Activated CD4-positive, alpha-beta memory T cell treated with anti-CD3 and anti-CD28 coated beads, Interleukin-2, amount 10 ng/mL, durations not matched to agents 7 days and 5 days (primary cell): ENCODE results near the gene MRPS26. TPM values are rescaled to one million over a fixed set of nuclear protein-coding genes. Genes with fewer than 3 reads are reported as not detected.
A peak's percentile ranks its signal among the peaks of the same experiment; 100 is the strongest.
"Not testable (repeated sequence)": the region's sequence is repeated elsewhere in the genome, so short reads cannot be mapped to it uniquely, and the experiment has no call there.

Experiments
- CTCF ChIA-PET: fragments of 350-600 bp; sonication (Branson Sonifier 250); formaldehyde crosslinking; loops from one replicate; lab custom pipeline; 2021; ENCODE audit warnings: antibody characterized with exemption, inconsistent platforms; lab: Charles Lee
- POLR2A ChIA-PET: fragments of 350-600 bp; sonication (Branson Sonifier 250); formaldehyde crosslinking; loops from one replicate; lab custom pipeline; 2021; ENCODE audit warnings: antibody characterized with exemption; lab: Charles Lee
- DNase-seq: peaks from one replicate; pipeline ENCODE4 v3.0.0-alpha.2; 2020
- H3K27ac Mint-ChIP-seq: one replicate; pipeline ENCODE4 v1.8.0; 2021; ENCODE audit warnings: mild to moderate bottlenecking, mixed read lengths
- H3K27me3 Mint-ChIP-seq: one replicate; pipeline ENCODE4 v1.8.0; 2021; ENCODE audit warnings: mixed read lengths
- H3K36me3 Mint-ChIP-seq: one replicate; pipeline ENCODE4 v1.8.0; 2021; ENCODE audit warnings: low read depth, mixed read lengths
- H3K4me1 Mint-ChIP-seq: one replicate; pipeline ENCODE4 v1.8.0; 2021; ENCODE audit warnings: mixed read lengths
- H3K4me3 Mint-ChIP-seq: one replicate; pipeline ENCODE4 v1.8.0; 2021; ENCODE audit warnings: mild to moderate bottlenecking, mixed read lengths
- H3K9me3 Mint-ChIP-seq: one replicate; pipeline ENCODE4 v1.8.0; 2021; ENCODE audit warnings: mixed read lengths
- total RNA-seq, 2 experiments: library from RNA; stranded (reverse); gene quantifications; one replicate each; pipeline ENCODE4 v1.2.3, GENCODE V29; 2021

MRPS26 gene
- total RNA-seq, 2 experiments from 2014 or later = 33.7 to 35.3 TPM

DNA sequence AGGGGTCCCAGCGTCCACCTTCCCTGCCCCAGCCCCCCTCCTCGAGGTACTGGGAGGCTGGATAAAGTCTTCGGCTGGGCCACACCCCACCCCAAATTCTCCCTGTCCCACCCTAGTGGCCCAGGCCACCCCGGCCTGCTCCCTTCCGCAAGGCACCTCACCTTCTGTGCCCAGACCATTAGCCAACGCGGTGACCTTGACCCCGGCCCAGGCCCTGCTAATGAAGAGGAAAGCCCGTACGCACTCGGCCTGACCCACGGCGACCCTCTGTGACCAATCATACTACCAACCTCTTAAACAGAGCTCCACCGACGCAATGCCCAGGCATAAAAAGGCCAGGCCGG lies 25.4 kb downstream of the MRPS26 start:
- H3K36me3 Mint-ChIP-seq = no peaks in the 10 kb centered on the region
- POLR2A ChIA-PET = no interaction called here
- CTCF ChIA-PET = interaction anchor here (1.4 kb wide), 1 partner anchor 45 kb away, joined by 5 read pairs; no protein-coding TSS in a partner anchor
- no peak overlapping the region for H3K27ac Mint-ChIP-seq
- peak overlapping the region; percentile 57 for H3K4me3 Mint-ChIP-seq
- peaks cover 15% of the 10 kb centered on the region for H3K27me3 Mint-ChIP-seq
- no peak for DNase-seq
- no peaks in the 10 kb centered on the region for H3K9me3 Mint-ChIP-seq
- H3K4me1 Mint-ChIP-seq = peaks cover 28% of the 10 kb centered on the region

GRCh38 chr20:3071610-3072529 lies 26.0 kb downstream of the MRPS26 start, which contains the start of gene OXT:
Gene OXT (plus strand): TSS chr20:3071620. CDS start chr20:3071656, 36 bp downstream.
- Mint-ChIP-seq H3K36me3 (no peaks in the 10 kb centered on the region), H3K4me1 (peaks cover 31% of the 10 kb centered on the region), H3K27me3 (peaks cover 15% of the 10 kb centered on the region), H3K9me3 (no peaks in the 10 kb centered on the region), H3K27ac (no peak within 1 kb of the TSS), H3K4me3 (peak within 1 kb of the TSS; percentile 57)
- POLR2A ChIA-PET = interaction anchor here (1.2 to 1.6 kb wide), 2 partner anchors 22 to 30 kb away, joined by 3 to 4 read pairs; no protein-coding TSS in a partner anchor
- CTCF ChIA-PET = interaction anchor here (0.5 to 2.3 kb wide), 2 partner anchors 17 to 18 kb away, joined by 3 to 10 read pairs; no protein-coding TSS in a partner anchor
- DNase-seq = peak; percentile 70

DNA sequence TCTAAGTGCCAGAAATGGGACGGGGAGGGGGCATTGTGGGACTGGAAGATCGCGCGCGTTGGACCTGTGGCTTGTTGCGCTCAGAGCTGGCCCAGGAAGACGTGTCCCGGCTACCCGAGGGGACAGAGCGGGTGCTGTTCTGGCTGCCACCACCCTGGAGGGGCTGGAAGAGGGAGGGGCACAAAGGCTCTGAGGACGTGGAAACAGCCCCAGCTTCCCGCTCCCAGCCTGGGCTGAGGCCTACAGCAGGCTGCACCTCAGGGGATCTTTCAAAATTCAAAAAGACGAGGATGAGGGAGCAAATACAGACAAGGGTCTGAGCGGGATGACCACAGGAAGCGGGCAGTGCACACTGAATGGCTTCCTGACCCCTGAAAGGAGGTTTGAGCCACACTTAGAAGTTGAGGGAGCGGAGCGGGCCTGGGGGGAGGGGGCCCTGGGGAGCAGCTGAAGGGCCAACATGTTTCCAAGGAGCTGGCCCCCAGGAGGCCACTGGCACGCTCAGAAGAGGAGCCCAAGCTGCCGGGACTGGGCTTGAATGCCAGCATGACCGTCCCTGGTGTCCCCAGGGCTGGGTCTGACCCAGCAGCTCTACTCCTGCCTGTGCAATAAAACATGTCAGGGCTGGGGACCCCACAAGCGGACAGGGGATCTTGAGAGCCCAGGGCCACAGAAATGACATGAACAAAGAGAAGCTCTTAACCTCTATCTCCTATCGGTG lies 26.8 kb downstream of the MRPS26 start:
- Mint-ChIP-seq H3K27ac (no peak overlapping the region), H3K4me3 (peak overlapping the region; percentile 57), H3K27me3 (peaks cover 16% of the 10 kb centered on the region), H3K9me3 (peaks cover 1% of the 10 kb centered on the region), H3K36me3 (peaks cover 1% of the 10 kb centered on the region), H3K4me1 (peaks cover 37% of the 10 kb centered on the region)
- CTCF ChIA-PET = interaction anchor here (0.5 to 2.3 kb wide), 2 partner anchors 18 to 19 kb away, joined by 3 to 10 read pairs; no protein-coding TSS in a partner anchor
- no peak for DNase-seq
- POLR2A ChIA-PET = interaction anchor here (1.1 to 1.6 kb wide), 3 partner anchors 23 to 151 kb away, joined by 3 to 4 read pairs (median 3); no protein-coding TSS in a partner anchor

DNA sequence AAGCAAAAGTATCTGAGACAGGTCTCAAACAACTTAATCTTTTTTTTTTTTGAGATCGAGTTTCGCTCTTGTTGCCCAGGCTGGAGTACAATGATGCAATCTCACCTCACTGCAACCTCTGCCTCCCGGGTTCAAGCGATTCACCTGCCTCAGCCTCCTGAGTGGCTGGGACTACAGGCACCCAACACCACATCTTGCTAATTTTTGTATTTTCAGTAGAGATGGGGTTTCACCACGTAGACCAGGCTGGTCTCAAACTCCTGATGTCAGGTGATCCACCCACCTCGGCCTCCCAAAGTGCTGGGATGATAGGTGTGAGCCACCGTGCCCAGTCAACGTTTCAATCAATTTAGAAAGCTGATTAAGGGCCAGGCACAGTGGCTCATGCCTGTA lies 27.4 kb downstream of the MRPS26 start:
- not testable (repeated sequence) for H3K4me3 Mint-ChIP-seq, H3K36me3 Mint-ChIP-seq, DNase-seq, H3K9me3 Mint-ChIP-seq, H3K27ac Mint-ChIP-seq
- peaks cover 40% of the 10 kb centered on the region for H3K4me1 Mint-ChIP-seq
- ChIA-PET POLR2A (interaction anchor here (0.7 to 1.6 kb wide), 3 partner anchors 28 to 151 kb away, joined by 3 to 4 read pairs (median 3); no protein-coding TSS in a partner anchor), CTCF (interaction anchor here (2.3 kb wide), 1 partner anchor 20 kb away, joined by 10 read pairs; no protein-coding TSS in a partner anchor)
- H3K27me3 Mint-ChIP-seq = peaks cover 19% of the 10 kb centered on the region

DNA sequence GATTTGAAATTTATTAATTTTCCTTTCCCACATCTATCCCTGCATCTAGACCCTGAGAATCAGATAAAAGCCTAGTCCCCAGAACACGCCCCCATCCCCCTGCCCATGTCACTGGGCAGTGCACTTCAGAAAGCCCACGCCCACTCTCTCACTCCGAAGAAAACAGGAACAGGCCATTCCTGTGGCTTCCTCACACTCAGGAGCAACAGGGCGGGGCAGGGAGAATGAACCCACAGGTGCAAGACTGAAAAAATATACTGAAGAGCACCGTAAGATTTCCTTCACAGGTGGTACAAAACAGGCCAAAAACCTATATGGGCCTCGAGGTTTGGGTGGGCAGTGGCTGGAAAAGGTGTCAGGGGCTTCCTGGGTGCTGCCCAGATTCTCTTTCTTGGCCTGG lies 29.0 kb downstream of the MRPS26 start:
- no peak overlapping the region for H3K4me3 Mint-ChIP-seq
- H3K36me3 Mint-ChIP-seq = peaks cover 5% of the 10 kb centered on the region
- DNase-seq = no peak
- H3K4me1 Mint-ChIP-seq = peaks cover 40% of the 10 kb centered on the region
- ChIA-PET POLR2A (no interaction called here), CTCF (no interaction called here)
- peaks cover 26% of the 10 kb centered on the region for H3K27me3 Mint-ChIP-seq
- H3K9me3 Mint-ChIP-seq = peaks cover 5% of the 10 kb centered on the region
- no peak overlapping the region for H3K27ac Mint-ChIP-seq

DNA sequence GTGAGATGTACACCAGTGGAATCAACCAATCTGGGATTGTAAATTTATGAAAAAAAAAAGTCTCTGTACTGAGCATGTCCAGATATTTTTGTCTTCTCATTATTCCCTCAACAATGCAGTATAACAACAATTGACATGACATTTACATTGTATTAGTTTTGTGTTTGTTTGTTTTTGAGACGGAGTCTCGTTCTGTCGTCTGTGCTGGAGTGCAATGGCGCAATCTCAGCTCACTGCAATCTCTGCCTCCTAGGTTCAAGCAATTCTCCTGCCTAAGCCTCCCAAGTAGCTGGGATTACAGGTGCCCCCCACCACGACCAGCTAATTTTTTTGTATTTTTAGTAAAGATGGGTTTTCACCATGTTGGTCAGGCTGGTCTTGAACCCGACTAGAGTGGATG lies 29.5 kb downstream of the MRPS26 start:
- CTCF ChIA-PET, DNase-seq, H3K36me3 Mint-ChIP-seq, POLR2A ChIA-PET, H3K9me3 Mint-ChIP-seq, H3K4me3 Mint-ChIP-seq, H3K27ac Mint-ChIP-seq: not testable (repeated sequence)
- Mint-ChIP-seq H3K27me3 (peaks cover 31% of the 10 kb centered on the region), H3K4me1 (peaks cover 40% of the 10 kb centered on the region)

DNA sequence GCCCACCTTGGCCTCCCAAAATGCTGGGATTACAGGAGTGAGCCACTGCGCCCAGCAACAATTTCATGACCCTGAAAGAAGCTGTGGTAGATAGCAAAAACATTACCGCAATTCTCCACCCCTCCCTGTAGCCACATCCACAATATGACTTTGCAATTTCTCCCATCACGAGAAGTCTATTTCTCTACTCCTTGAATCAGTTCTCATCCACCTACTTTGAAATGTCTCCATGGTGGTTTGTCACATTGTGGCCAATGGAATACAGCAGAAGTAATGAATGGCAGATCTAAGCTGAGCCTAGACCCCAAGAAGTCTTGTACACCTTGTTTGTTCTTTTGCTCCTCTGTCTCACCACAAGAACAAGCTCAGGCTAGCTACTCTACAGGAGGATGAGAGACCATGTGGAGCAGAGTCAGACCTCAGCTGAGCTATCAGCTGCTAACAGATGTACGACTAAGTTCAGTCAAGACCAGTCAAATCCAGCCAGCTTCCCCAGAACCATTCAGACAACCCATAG lies 31.8 kb downstream of the MRPS26 start:
- Mint-ChIP-seq H3K36me3 (peaks cover 5% of the 10 kb centered on the region), H3K4me3 (no peak overlapping the region), H3K9me3 (peaks cover 5% of the 10 kb centered on the region), H3K27ac (peak overlapping the region; percentile 64), H3K27me3 (peaks cover 42% of the 10 kb centered on the region), H3K4me1 (peaks cover 34% of the 10 kb centered on the region)
- POLR2A ChIA-PET = interaction anchor here (0.6 to 1.2 kb wide), 7 partner anchors 8 to 226 kb away, joined by 3 to 7 read pairs (median 3); partner anchors contain the start of genes FASTKD5 and UBOX5
- CTCF ChIA-PET = interaction anchor here (0.8 to 1.6 kb wide), 10 partner anchors 8 to 80 kb away, joined by 3 to 17 read pairs (median 5); no protein-coding TSS in a partner anchor
- peak; percentile 33 for DNase-seq

DNA sequence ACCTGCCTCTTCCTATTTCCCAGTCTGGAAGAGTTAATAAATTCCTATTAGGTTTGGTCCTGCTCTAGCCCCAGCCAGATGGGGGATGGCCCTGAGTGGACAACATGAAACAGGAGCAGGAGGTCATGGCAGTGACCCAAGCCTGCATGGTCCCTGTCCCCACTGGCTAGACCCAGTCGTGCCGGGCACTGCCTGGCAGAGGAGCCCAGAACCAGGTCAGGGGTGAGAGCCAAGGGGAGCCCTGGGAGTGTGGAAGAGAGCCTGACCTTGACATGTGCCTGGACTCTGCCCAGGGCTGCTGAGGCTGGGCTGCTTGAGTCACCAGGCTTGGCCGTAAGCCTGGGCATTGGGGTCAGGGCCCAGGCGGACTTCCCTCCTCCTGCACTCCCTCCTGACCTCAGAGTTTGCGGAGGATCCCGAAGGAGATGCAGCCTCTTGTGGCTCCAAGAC lies 35.1 kb downstream of the MRPS26 start:
- H3K36me3 Mint-ChIP-seq = peaks cover 5% of the 10 kb centered on the region
- H3K4me1 Mint-ChIP-seq = peaks cover 23% of the 10 kb centered on the region
- H3K4me3 Mint-ChIP-seq = no peak overlapping the region
- ChIA-PET POLR2A (no interaction called here), CTCF (no interaction called here)
- peaks cover 5% of the 10 kb centered on the region for H3K9me3 Mint-ChIP-seq
- H3K27ac Mint-ChIP-seq = no peak overlapping the region
- DNase-seq = no peak
- peaks cover 57% of the 10 kb centered on the region for H3K27me3 Mint-ChIP-seq

- POLR2A ChIA-PET = no interaction called here
- Mint-ChIP-seq H3K36me3 (peaks cover 5% of the 10 kb centered on the region), H3K27ac (no peak overlapping the region), H3K9me3 (peaks cover 5% of the 10 kb centered on the region), H3K27me3 (peaks cover 57% of the 10 kb centered on the region), H3K4me1 (peaks cover 22% of the 10 kb centered on the region), H3K4me3 (no peak overlapping the region)
- CTCF ChIA-PET = no interaction called here
- no peak for DNase-seq
Measured at GRCh38 chr20:3081641-3082040, 35.8 kb downstream of the MRPS26 start.

DNA sequence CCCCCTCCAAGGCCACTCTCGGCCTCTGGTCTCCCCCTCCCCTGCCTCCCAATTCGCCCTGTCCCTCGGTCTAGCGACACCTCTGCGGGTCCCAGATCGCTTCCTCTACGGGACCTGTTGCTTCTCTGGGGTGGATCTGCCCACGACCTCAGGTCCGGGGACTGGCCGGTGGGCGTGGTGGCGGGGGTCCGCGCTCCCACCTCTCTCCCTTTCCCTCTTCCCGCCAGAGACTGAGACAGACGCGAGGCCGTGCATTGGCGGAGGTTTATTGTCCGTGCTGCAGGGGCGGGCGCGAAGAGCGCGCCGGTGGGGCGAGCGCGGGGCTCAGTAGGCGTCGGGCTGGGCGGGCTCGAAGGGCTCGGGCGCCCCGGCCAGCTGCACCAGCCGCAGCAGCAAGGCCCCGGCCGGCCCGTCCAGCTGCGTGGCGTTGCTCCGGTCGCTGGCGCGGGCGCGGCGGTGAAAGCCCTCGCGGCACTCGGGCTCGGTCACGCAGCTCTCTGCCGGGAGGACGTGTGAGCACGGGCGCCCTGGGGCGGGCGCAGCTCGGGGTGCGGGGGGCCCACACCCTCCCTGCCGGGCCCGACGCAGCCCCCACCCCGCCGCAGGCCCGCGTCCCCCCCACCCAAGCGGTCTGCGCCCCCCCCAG lies 36.6 kb downstream of the MRPS26 start:
- Mint-ChIP-seq H3K9me3 (peaks cover 5% of the 10 kb centered on the region), H3K27me3 (peaks cover 57% of the 10 kb centered on the region), H3K4me1 (peaks cover 17% of the 10 kb centered on the region), H3K36me3 (peaks cover 5% of the 10 kb centered on the region), H3K4me3 (no peak overlapping the region), H3K27ac (no peak overlapping the region)
- ChIA-PET POLR2A (no interaction called here), CTCF (no interaction called here)
- no peak for DNase-seq

GRCh38 chr20:3082955-3083952 lies 37.4 kb downstream of the MRPS26 start:
- H3K4me1 Mint-ChIP-seq = peaks cover 10% of the 10 kb centered on the region
- peaks cover 54% of the 10 kb centered on the region for H3K27me3 Mint-ChIP-seq
- ChIA-PET POLR2A (no interaction called here), CTCF (interaction anchor here (0.6 kb wide), 1 partner anchor 30 kb away, joined by 3 read pairs; no protein-coding TSS in a partner anchor)
- H3K4me3 Mint-ChIP-seq = no peak overlapping the region
- no peaks in the 10 kb centered on the region for H3K36me3 Mint-ChIP-seq
- H3K27ac Mint-ChIP-seq = no peak overlapping the region
- no peaks in the 10 kb centered on the region for H3K9me3 Mint-ChIP-seq
- DNase-seq = no peak
